ENCODE measurements around the gene CRYZL1. TPM values are rescaled to one million over a fixed set of nuclear protein-coding genes. Genes with fewer than 3 reads are reported as not detected.

Gene CRYZL1
- total RNA-seq, 1 experiment from 2014 or later = 46.6 TPM

GRCh38 chr21:33552093-33552998, 89.2 kb downstream of the CRYZL1 start:
- Histone ChIP-seq H3K4me1 (ENCODE audit: insufficient read depth, low read length, poor library complexity, severe bottlenecking) (no peaks in the 10 kb centered on the region), H3K36me3 (ENCODE audit: insufficient read depth, low read length, poor library complexity, severe bottlenecking) (peaks cover 92% of the 10 kb centered on the region), H3K9me3 (ENCODE audit: low read depth, low read length, poor library complexity, severe bottlenecking) (no peaks in the 10 kb centered on the region), H3K4me3 (ENCODE audit: low read depth, low read length, poor library complexity, severe bottlenecking) (no peak overlapping the region), H3K27ac (ENCODE audit: low read depth, low read length, poor library complexity, severe bottlenecking) (no peak overlapping the region), H3K27me3 (replicated peaks; ENCODE audit: insufficient read depth, low read depth, low read length, poor library complexity) (no peaks in the 10 kb centered on the region)
- DNase-seq (ENCODE audit: low spot score) = no peak
- ChIA-PET CTCF (no interaction called here), POLR2A (ENCODE audit: low non-redundant PET) (no interaction called here)
- BruUV-seq (replicated peaks) = no TSS peak
- intact Hi-C loops (cut with micrococcal nuclease; ENCODE audit: unreplicated experiment) = no loop called here
- TF ChIP-seq CTCF (conservative IDR thresholded peaks at IDR 0.05; ENCODE audit: low read depth, low read length) (no peak), EZH2 (IDR thresholded peaks at IDR 0.05; ENCODE audit: borderline replicate concordance, low read depth, low read length, poor library complexity, severe bottlenecking) (no peak)

- no peaks in the 10 kb centered on the region for H3K9me3 ChIP-seq (ENCODE audit: low read depth, low read length, poor library complexity, severe bottlenecking)
- no peaks in the 10 kb centered on the region for H3K27me3 ChIP-seq (replicated peaks; ENCODE audit: insufficient read depth, low read depth, low read length, poor library complexity)
- DNase-seq (ENCODE audit: low spot score) = no peak
- CTCF ChIA-PET = no interaction called here
- POLR2A ChIA-PET (ENCODE audit: low non-redundant PET) = no interaction called here
- BruUV-seq (replicated peaks) = no TSS peak
- intact Hi-C loops (cut with micrococcal nuclease; ENCODE audit: unreplicated experiment) = no loop called here
- H3K36me3 ChIP-seq (ENCODE audit: insufficient read depth, low read length, poor library complexity, severe bottlenecking) = peaks cover 93% of the 10 kb centered on the region
- no peaks in the 10 kb centered on the region for H3K4me1 ChIP-seq (ENCODE audit: insufficient read depth, low read length, poor library complexity, severe bottlenecking)
- TF ChIP-seq EZH2 (IDR thresholded peaks at IDR 0.05; ENCODE audit: borderline replicate concordance, low read depth, low read length, poor library complexity, severe bottlenecking) (no peak), CTCF (conservative IDR thresholded peaks at IDR 0.05; ENCODE audit: low read depth, low read length) (no peak)
- no peak overlapping the region for H3K4me3 ChIP-seq (ENCODE audit: low read depth, low read length, poor library complexity, severe bottlenecking)
- no peak overlapping the region for H3K27ac ChIP-seq (ENCODE audit: low read depth, low read length, poor library complexity, severe bottlenecking)
Observed at GRCh38 chr21:33551664-33552063, 89.9 kb downstream of the CRYZL1 start.

- Histone ChIP-seq H3K4me3 (ENCODE audit: low read depth, low read length, poor library complexity, severe bottlenecking) (no peak overlapping the region), H3K9me3 (ENCODE audit: low read depth, low read length, poor library complexity, severe bottlenecking) (no peaks in the 10 kb centered on the region), H3K36me3 (ENCODE audit: insufficient read depth, low read length, poor library complexity, severe bottlenecking) (peaks cover 97% of the 10 kb centered on the region), H3K27me3 (replicated peaks; ENCODE audit: insufficient read depth, low read depth, low read length, poor library complexity) (no peaks in the 10 kb centered on the region), H3K27ac (ENCODE audit: low read depth, low read length, poor library complexity, severe bottlenecking) (no peak overlapping the region), H3K4me1 (ENCODE audit: insufficient read depth, low read length, poor library complexity, severe bottlenecking) (no peaks in the 10 kb centered on the region)
- ChIA-PET CTCF (no interaction called here), POLR2A (ENCODE audit: low non-redundant PET) (no interaction called here)
- intact Hi-C loops (cut with micrococcal nuclease; ENCODE audit: unreplicated experiment) = no loop called here
- TF ChIP-seq EZH2 (IDR thresholded peaks at IDR 0.05; ENCODE audit: borderline replicate concordance, low read depth, low read length, poor library complexity, severe bottlenecking) (no peak), CTCF (conservative IDR thresholded peaks at IDR 0.05; ENCODE audit: low read depth, low read length) (no peak)
- no peak for DNase-seq (ENCODE audit: low spot score)
- BruUV-seq (replicated peaks) = no TSS peak
Observed at GRCh38 chr21:33550772-33551660, 90.5 kb downstream of the CRYZL1 start.
